Transverse colon (tissue), 4 donors: ENCODE results near the gene PSMD13. TPM values are rescaled to one million over a fixed set of nuclear protein-coding genes. Genes with fewer than 3 reads are reported as not detected.
"Not testable (repeated sequence)": the region's sequence is repeated elsewhere in the genome, so short reads cannot be mapped to it uniquely, and the experiment has no call there.

ENCODE experiments used
- DNase-seq: peaks from one replicate; pipeline ENCODE4 v3.0.0-alpha.2; 2019
- H3K27ac ChIP-seq, 4 donors: fragments of 200-600 bp; sonication (generic); 2 replicates each; pipeline ENCODE4 v1.5.1; 2016 to 2018; ENCODE audit warnings: inconsistent platforms in 4 of 4
- H3K27me3 ChIP-seq: fragments of 200-600 bp; sonication (generic); 2 replicates; pipeline ENCODE4 v1.5.1; 2017; ENCODE audit warnings: inconsistent platforms
- H3K36me3 ChIP-seq, 4 donors: fragments of 200-600 bp; sonication (generic); 2 replicates each; pipeline ENCODE4 v1.5.1; 2017 to 2019; ENCODE audit warnings: inconsistent platforms in 4 of 4
- H3K4me1 ChIP-seq, 4 donors: fragments of 200-600 bp; sonication (generic); 2 replicates each; pipeline ENCODE4 v1.5.1; 2017 to 2020; ENCODE audit warnings: inconsistent platforms in 4 of 4
- H3K4me3 ChIP-seq, 4 donors: fragments of 200-600 bp; sonication (generic); 1 replicate in 1 of 4; 2 replicates in 3 of 4; pipeline versions ENCODE4 v1.5.1 to v1.6.1; 2017 to 2019; ENCODE audit warnings: inconsistent platforms in 4 of 4
- H3K9me3 ChIP-seq, 2 donors: fragments of 200-600 bp; sonication (generic); 2 replicates each; pipeline ENCODE4 v1.5.1; 2017 to 2019; ENCODE audit warnings: inconsistent platforms in 2 of 2
- EP300 ChIP-seq: sonication (generic); formaldehyde crosslinking; IDR thresholded peaks from one replicate; pipeline ENCODE4 v1.6.1; 2017; ENCODE audit warnings: antibody characterized with exemption, low read depth
- POLR2A ChIP-seq: fragments of 450-650 bp; IDR thresholded peaks from one replicate; pipeline ENCODE4 v1.6.1; 2016; ENCODE audit warnings: antibody characterized with exemption, mild to moderate bottlenecking, moderate library complexity
- POLR2AphosphoS5 ChIP-seq, 3 donors: sonication (generic); formaldehyde crosslinking; IDR thresholded peaks; one replicate each; pipeline ENCODE4 v1.6.1; 2016; ENCODE audit warnings: antibody characterized with exemption in 3 of 3
- WGBS, 2 donors: methylation state at CpG; one replicate each; pipeline ENCODE4 v1.1.5; 2018; ENCODE audit warnings: low coverage in 1 of 2; 5-methylcytosine and 5-hydroxymethylcytosine counted together
- in situ Hi-C, 4 donors: fragments of 200-750 bp; cut with MboI; loops; one replicate each; pipeline versions ENCODE4 v1.15.0 to v1.15.1; 2017; ENCODE audit warnings: low sequenced_read_pairs in 3 of 4, low pct_ligation_motif_present in 1 of 4, low pct_unique_long_range_greater_than_20kb in 1 of 4
- intact Hi-C: fragments of 100-400 bp; cut with DNase I; formaldehyde crosslinking; loops from one replicate; pipeline ENCODE4 v1.15.1; 2023; ENCODE audit warnings: low total_unique reads
- total RNA-seq, 4 donors: library from RNA; depleted of rRNA; stranded (reverse); fragments of >200 nt; gene quantifications; one replicate each; pipeline ENCODE4 v1.1.0, GENCODE V29; 2016
- TF ChIP-seq, protein P1 (sequence below), 5 experiments: fragments of 200-600 bp in 3 of 5; fragments of 450-650 bp in 2 of 5; sonication (generic) in 3 of 5; IDR thresholded peaks; 1 replicate in 2 of 5; 2 replicates in 3 of 5; pipeline ENCODE4 v1.5.1; 2016 to 2017; ENCODE audit warnings: antibody characterized with exemption in 5 of 5, inconsistent platforms in 3 of 5, mild to moderate bottlenecking in 2 of 5, moderate library complexity in 1 of 5

The PSMD13 gene
- total RNA-seq, 4 donors from 2014 or later, result 23.2 to 96.5 (median 52.2) TPM

DNA sequence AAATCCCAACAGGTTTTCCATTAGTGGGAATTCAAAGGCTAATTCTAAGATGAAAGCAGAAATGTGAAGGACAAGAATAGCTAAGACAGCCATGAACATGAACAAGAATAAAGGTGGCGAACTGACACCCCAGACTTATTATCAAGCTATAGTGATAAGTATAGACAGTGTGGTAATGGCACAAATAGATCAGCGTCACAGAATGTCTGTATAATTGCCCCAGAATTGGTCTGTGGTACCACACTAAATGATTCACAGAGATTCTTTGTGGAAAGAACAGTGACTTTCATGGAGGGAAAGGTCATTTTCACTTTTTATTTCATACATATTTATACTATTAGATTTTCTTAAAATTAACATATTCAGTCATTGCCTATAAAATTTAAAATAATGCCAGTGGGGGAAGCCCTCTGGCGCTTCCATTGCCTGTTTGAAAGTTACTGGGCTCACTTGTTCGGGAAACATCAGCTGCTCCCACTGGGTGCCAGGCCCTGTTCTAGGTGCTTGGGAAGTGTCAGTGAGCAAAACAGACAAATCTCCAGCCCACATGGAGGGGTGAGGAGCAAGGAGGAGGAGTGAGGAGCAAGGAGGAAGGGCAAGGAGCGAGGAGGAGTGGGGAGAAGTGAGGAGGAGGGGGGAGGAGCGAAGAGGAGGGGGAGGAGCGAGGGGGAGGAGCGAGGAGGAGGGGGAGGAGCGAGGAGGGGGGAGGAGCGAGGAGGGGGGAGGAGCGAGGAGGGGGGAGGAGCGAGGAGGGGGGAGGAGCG is 30.1 kb downstream of the PSMD13 start:
- H3K4me1 ChIP-seq, result peaks cover 0 to 20% (median 15%) of the 10 kb centered on the region in 4 donors
- H3K9me3 ChIP-seq, result no peaks in the 10 kb centered on the region
- no peak overlapping the region for H3K4me3 ChIP-seq
- peaks cover 7% of the 10 kb centered on the region for H3K27me3 ChIP-seq
- no peak for DNase-seq
- TF ChIP-seq, protein P1, sequence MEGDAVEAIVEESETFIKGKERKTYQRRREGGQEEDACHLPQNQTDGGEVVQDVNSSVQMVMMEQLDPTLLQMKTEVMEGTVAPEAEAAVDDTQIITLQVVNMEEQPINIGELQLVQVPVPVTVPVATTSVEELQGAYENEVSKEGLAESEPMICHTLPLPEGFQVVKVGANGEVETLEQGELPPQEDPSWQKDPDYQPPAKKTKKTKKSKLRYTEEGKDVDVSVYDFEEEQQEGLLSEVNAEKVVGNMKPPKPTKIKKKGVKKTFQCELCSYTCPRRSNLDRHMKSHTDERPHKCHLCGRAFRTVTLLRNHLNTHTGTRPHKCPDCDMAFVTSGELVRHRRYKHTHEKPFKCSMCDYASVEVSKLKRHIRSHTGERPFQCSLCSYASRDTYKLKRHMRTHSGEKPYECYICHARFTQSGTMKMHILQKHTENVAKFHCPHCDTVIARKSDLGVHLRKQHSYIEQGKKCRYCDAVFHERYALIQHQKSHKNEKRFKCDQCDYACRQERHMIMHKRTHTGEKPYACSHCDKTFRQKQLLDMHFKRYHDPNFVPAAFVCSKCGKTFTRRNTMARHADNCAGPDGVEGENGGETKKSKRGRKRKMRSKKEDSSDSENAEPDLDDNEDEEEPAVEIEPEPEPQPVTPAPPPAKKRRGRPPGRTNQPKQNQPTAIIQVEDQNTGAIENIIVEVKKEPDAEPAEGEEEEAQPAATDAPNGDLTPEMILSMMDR (IDR thresholded peaks at IDR 0.05), result no peak
- TF ChIP-seq POLR2AphosphoS5 (IDR thresholded peaks at IDR 0.05), result no peak
- TF ChIP-seq POLR2A, result no peak
- TF ChIP-seq EP300, result no peak
- in situ Hi-C loops (no loop called here), intact Hi-C loops (no loop called here)
- H3K36me3 ChIP-seq, result no peaks in the 10 kb centered on the region
- H3K27ac ChIP-seq, result peak overlapping the region in 1 of 4 donors; percentile 2
- WGBS, 2 donors, result 68 to 91% methylated on average over 4 to 5 of the region's 13 CpGs

DNA sequence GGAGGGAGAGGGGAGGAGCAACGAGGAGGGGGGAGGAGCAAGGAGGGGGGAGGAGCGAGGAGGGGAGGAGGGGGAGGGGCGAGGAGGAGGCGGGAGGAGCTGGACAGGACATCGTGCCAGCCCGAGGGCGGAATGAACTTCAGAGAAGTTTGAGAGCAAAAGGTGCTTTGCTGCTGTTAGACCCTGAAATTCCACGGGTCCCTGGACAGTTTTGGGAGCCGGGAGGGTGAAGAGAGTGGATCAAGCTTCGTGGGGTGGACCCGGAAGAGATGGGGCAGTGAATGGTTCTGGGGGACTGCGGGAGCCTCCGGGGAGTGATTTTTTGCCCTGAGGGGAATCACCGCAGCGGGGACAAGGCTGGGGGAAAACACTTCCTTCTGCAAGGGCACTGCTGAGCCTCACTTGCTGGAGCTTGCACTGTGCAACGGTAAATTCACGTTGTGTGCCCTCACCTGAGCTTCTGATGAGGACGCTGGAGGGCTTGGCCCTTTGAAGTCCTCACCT is 30.8 kb downstream of the PSMD13 start:
- 33 to 41% methylated on average over 3 to 18 of the region's 18 CpGs for WGBS, 2 donors
- TF ChIP-seq POLR2AphosphoS5 (IDR thresholded peaks at IDR 0.05) (peak in 2 of 3 donors; percentile 56 to 58), EP300 (no peak), POLR2A (peak; percentile 52)
- TF ChIP-seq, protein P1 (IDR thresholded peaks at IDR 0.05), result no peak
- in situ Hi-C loops (no loop called here), intact Hi-C loops (no loop called here)
- DNase-seq, result peak; percentile 75
- peaks cover 0 to 22% (median 18%) of the 10 kb centered on the region in 4 donors for H3K4me1 ChIP-seq
- peak overlapping the region; percentile 16 to 38 (median 23) for H3K4me3 ChIP-seq
- H3K27me3 ChIP-seq, result peaks cover 7% of the 10 kb centered on the region
- H3K9me3 ChIP-seq, result no peaks in the 10 kb centered on the region
- no peaks in the 10 kb centered on the region for H3K36me3 ChIP-seq
- peak overlapping the region; percentile 79 to 86 (median 84) for H3K27ac ChIP-seq

DNA sequence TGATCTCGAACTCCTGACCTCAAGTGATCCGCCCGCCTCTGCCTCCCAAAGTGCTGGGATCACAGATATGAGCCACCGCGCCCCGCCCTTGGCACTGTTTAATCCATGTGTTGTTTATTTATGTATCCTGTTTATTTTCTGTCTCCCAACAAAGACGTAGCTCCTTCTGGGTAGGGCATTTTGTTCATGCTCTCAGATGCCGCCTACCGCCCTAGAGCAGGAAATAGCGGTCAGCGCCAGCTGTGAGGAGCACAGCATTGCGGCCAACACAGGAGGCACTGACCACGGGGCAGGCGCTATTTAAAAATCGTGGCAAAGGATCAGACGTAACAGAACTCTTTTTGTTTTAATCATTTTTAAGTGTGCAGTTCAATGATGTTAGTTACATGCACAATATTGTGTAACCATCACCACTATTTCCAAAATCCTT is 32.0 kb downstream of the PSMD13 start:
- peaks cover 0 to 22% (median 18%) of the 10 kb centered on the region in 4 donors for H3K4me1 ChIP-seq
- intact Hi-C loops, result loop anchor here (1.0 kb wide), 1 partner anchor 111 kb away; no protein-coding TSS in a partner anchor
- peak overlapping the region; percentile 79 to 86 (median 84) for H3K27ac ChIP-seq
- in situ Hi-C loops, H3K9me3 ChIP-seq, H3K27me3 ChIP-seq, H3K36me3 ChIP-seq: not testable (repeated sequence)
- peak overlapping the region in 1 of 4 donors; percentile 38 for H3K4me3 ChIP-seq
- WGBS, 2 donors, result 22 to 28% methylated on average over 14 to 16 of the region's 16 CpGs
- peak; percentile 81 for DNase-seq
- peak in 2 of 3 donors; percentile 40 to 53 for TF ChIP-seq POLR2AphosphoS5 (IDR thresholded peaks at IDR 0.05)

DNA sequence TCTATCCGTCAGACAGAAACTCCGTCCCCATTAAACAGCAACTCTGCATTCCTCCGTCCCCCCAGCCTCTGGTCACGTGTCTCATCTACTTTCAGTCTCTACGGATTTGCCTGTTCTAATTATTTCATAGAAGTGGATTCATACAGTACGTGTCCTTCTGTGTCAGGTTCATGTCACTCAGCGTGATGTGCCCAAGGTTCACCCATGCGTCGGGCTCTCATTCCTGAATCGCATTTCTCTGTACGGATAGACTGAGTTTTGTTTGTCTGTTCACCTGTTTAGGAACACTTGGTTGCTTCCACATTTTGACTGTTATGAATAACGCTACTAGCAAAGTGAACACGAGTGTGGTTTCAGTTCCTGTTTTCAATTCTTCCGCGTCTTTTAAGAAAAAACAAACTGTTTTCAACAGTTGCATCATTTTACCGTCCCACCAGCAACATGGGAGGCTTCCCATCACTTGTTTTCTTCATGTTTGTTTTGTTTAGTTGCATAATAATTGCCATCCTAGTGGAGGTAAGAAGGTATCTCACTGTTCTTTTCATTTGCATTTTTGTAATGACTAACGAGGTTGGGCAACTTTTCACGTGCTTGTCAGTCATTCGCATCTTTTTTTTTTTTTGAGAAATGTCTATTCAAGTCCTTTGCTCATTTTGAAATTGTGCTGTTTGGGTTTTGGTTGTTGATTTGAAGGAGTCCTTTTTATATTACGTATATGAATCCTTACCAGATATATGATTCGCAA is 32.5 kb downstream of the PSMD13 start:
- peaks cover 0 to 22% (median 18%) of the 10 kb centered on the region in 4 donors for H3K4me1 ChIP-seq
- peaks cover 7% of the 10 kb centered on the region for H3K27me3 ChIP-seq
- in situ Hi-C loops (no loop called here), intact Hi-C loops (no loop called here)
- no peaks in the 10 kb centered on the region for H3K9me3 ChIP-seq
- no peaks in the 10 kb centered on the region for H3K36me3 ChIP-seq
- H3K27ac ChIP-seq, result peak overlapping the region; percentile 79 to 86 (median 84)
- peak overlapping the region in 1 of 4 donors; percentile 38 for H3K4me3 ChIP-seq
- no peak for DNase-seq
- TF ChIP-seq EP300 (peak; percentile 76), POLR2AphosphoS5 (IDR thresholded peaks at IDR 0.05) (peak; percentile 25 to 72 (median 47)), POLR2A (peak; percentile 46)
- TF ChIP-seq, protein P1 (IDR thresholded peaks at IDR 0.05), result peak in 3 of 5 experiments; percentile 8 to 50 (median 40)
- WGBS, 2 donors, result 50 to 55% methylated on average over 21 of the region's 21 CpGs
